Lung (tissue), 12 donors: ENCODE measurements around the gene ZDHHC7. TPM values are rescaled to one million over a fixed set of nuclear protein-coding genes. Genes with fewer than 3 reads are reported as not detected.

Experiments
- ATAC-seq: fragments of 200-7000 bp; cut with Tn5 transposase; one replicate; pipeline ENCODE4 v1.9.1; 2020; ENCODE audit warnings: moderate number of reproducible peaks; ENCODE audit not compliant: insufficient read depth, low FRiP score
- DNase-seq, 3 donors: peaks; one replicate each; pipeline ENCODE4 v3.0.0-alpha.2; 2013 to 2017
- H3K27ac ChIP-seq, 2 donors: one replicate each; pipeline ENCODE4 v1.5.1; 2013; ENCODE audit warnings: mild to moderate bottlenecking in 2 of 2, moderate library complexity in 2 of 2, control low read depth in 1 of 2, inconsistent platforms in 1 of 2, low read depth in 1 of 2, low read length in 1 of 2
- H3K27me3 ChIP-seq, 3 donors: one replicate each; pipeline ENCODE4 v1.5.1; 2013; ENCODE audit warnings: low read length in 2 of 3; ENCODE audit not compliant: control insufficient read depth in 3 of 3, insufficient read depth in 3 of 3
- H3K36me3 ChIP-seq, 4 donors: one replicate each; pipeline ENCODE4 v1.5.1; 2013; ENCODE audit warnings: low read length in 4 of 4, mild to moderate bottlenecking in 1 of 4, moderate library complexity in 1 of 4; ENCODE audit not compliant: control insufficient read depth in 4 of 4, insufficient read depth in 4 of 4
- H3K4me1 ChIP-seq, 5 donors: one replicate each; pipeline ENCODE4 v1.5.1; 2013; ENCODE audit warnings: low read length in 5 of 5, mild to moderate bottlenecking in 2 of 5, moderate library complexity in 1 of 5; ENCODE audit not compliant: control insufficient read depth in 5 of 5, insufficient read depth in 5 of 5
- H3K4me3 ChIP-seq: one replicate; pipeline ENCODE4 v1.5.1; 2013; ENCODE audit warnings: mild to moderate bottlenecking, control low read depth, moderate library complexity
- H3K9ac ChIP-seq, 2 donors: one replicate each; pipeline ENCODE4 v1.5.1; 2013; ENCODE audit warnings: low read length in 2 of 2, control low read depth in 1 of 2; ENCODE audit not compliant: insufficient read depth in 1 of 2
- H3K9me3 ChIP-seq, 4 donors: one replicate each; pipeline ENCODE4 v1.5.1; 2013; ENCODE audit warnings: low read length in 3 of 4, mild to moderate bottlenecking in 1 of 4, moderate library complexity in 1 of 4; ENCODE audit not compliant: control insufficient read depth in 4 of 4, insufficient read depth in 3 of 4
- WGBS, 2 donors: extraction: QIAGEN DNeasy Blood & Tissue Kit; methylation state at CpG; one replicate each; pipeline ENCODE4 v1.1.7; 2013; 5-methylcytosine and 5-hydroxymethylcytosine counted together
- polyA plus RNA-seq, 2 donors: library from polyadenylated mRNA; stranded (reverse); fragments of 200-250 nt; gene quantifications; one replicate each; pipeline ENCODE4 v1.2.1, GENCODE V29; 2013
- total RNA-seq, 2 donors: library from RNA; depleted of rRNA in 1 of 2; stranded (reverse); fragments of >200 nt in 1 of 2; gene quantifications; one replicate each; pipeline ENCODE4 v1.2.1, GENCODE V29; 2014 to 2021
- TF ChIP-seq, protein P1 (sequence below): IDR thresholded peaks from 2 replicates; pipeline ENCODE4 v1.5.1; 2012; ENCODE audit warnings: mild to moderate bottlenecking; ENCODE audit errors: control extremely low read depth, extremely low read depth
- donor health status: control.
- donor health status: control.
- donor health status: Bipolar disorder and iron deficiency.
- donor health status: healthy.
- donor health status: DM: yes; HTN: yes; CAD: no.

Gene ZDHHC7
- total and polyA plus RNA-seq, 4 donors = 23.6 to 61.1 (median 45.4) TPM

- no peak overlapping the region for H3K9ac ChIP-seq
- H3K9me3 ChIP-seq = no peaks in the 10 kb centered on the region
- DNase-seq = no peak
- TF ChIP-seq, protein P1, sequence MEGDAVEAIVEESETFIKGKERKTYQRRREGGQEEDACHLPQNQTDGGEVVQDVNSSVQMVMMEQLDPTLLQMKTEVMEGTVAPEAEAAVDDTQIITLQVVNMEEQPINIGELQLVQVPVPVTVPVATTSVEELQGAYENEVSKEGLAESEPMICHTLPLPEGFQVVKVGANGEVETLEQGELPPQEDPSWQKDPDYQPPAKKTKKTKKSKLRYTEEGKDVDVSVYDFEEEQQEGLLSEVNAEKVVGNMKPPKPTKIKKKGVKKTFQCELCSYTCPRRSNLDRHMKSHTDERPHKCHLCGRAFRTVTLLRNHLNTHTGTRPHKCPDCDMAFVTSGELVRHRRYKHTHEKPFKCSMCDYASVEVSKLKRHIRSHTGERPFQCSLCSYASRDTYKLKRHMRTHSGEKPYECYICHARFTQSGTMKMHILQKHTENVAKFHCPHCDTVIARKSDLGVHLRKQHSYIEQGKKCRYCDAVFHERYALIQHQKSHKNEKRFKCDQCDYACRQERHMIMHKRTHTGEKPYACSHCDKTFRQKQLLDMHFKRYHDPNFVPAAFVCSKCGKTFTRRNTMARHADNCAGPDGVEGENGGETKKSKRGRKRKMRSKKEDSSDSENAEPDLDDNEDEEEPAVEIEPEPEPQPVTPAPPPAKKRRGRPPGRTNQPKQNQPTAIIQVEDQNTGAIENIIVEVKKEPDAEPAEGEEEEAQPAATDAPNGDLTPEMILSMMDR = no peak
- H3K4me3 ChIP-seq = no peak overlapping the region
- ATAC-seq = no peak
- 78 to 94% methylated on average over 4 of the region's 4 CpGs for whole genome bisulfite sequencing, 2 donors
- peaks cover 0 to 35% (median 5%) of the 10 kb centered on the region in 5 donors for H3K4me1 ChIP-seq
- H3K27me3 ChIP-seq = no peaks in the 10 kb centered on the region
- no peak overlapping the region for H3K27ac ChIP-seq
- H3K36me3 ChIP-seq = no peaks in the 10 kb centered on the region
Observed at GRCh38 chr16:84931107-84931494, 80.2 kb downstream of the ZDHHC7 start.

DNA sequence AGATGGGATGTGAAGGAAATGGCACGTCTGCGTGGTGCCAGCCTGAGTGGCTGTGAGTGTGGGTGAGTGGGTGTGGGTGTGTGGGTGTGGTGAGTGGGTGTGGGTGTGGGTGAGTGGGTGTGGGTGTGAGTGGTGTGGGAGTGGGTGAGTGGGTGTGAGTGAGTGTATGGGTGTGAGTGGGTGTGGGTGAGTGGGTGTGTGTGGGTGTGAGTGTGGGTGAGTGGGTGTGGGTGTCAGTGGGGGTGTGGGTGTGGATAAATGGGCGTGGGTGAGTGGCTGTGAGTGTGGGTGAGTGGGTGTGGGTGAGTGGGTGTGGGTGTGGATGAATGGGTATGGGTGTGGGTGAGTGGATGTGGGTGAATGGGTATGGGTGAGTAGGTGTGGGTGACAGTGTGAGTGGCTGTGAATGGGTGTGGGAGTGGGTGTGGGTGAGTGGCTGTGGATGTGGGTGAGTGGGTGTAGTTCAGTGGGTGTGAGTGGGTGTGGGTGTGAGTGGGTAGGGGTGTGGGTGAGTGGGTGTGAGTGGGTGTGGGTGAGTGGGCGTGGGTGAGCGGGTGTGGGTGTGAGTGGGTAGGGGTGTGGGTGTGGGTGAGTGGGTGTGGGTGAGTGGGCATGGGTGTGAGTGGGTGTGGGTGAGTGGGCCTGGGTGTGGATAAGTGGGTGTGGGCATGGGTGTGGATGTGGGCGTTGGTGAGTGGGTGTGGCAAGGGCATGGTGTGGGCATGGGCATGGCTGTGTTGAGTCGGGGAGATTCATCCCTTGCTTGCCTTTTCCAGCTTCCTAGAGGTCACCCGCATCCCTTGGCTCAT, 80.8 kb downstream of the ZDHHC7 start:
- Histone ChIP-seq H3K27me3 (no peaks in the 10 kb centered on the region), H3K27ac (no peak overlapping the region), H3K36me3 (no peaks in the 10 kb centered on the region), H3K4me3 (no peak overlapping the region), H3K9me3 (no peaks in the 10 kb centered on the region), H3K9ac (no peak overlapping the region), H3K4me1 (peaks cover 0 to 35% (median 5%) of the 10 kb centered on the region in 5 donors)
- WGBS, 2 donors = 78 to 85% methylated on average over 8 of the region's 8 CpGs
- DNase-seq = no peak
- no peak for ATAC-seq
- TF ChIP-seq, protein P1 = no peak

DNA sequence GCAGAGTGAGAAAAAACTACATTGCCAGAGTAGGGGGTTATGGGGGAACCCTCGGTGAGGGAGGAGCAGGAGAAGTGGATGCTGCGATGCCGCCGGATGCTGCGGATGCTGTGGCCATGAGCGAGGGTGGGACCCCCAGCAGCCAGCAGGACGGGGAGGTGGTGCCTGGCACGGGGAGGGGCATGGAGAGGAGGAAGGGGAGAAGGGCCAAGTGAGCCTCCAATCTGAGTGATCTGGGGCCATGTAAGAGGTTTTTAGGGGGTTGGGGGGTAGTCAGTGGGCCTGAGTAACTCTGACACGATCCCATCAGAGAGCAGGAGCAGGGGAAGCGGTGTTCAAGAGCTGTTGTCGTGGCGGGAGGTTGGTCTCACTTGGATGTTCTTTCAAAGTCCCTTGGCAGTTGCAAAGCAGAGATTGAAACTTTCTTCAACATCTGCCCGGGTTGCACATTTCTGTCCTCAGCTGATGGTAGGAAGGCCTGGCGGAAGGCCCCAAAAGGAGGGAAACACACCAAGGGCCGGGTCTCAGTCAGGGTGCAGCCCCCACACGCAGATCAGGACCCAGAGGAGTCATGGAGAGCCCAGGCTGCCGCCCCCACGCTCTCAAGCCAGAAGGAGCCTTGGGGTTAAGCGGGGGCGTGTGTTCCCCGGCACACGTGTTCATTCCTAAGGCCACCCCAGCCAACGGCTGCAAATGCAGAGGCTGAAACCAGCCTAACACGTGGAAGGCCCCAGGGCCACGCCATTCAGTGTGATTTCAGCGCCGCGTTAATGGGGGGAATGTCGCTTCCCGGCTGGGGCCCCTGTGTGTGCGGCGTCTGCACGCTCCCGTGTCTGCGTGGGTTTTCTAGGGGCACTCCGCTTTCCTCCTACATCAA, 81.7 kb downstream of the ZDHHC7 start:
- Histone ChIP-seq H3K27me3 (no peaks in the 10 kb centered on the region), H3K9ac (no peak overlapping the region), H3K9me3 (no peaks in the 10 kb centered on the region), H3K4me3 (no peak overlapping the region), H3K4me1 (peaks cover 0 to 40% (median 7%) of the 10 kb centered on the region in 5 donors), H3K27ac (no peak overlapping the region), H3K36me3 (no peaks in the 10 kb centered on the region)
- 69 to 80% methylated on average over 36 of the region's 36 CpGs for WGBS, 2 donors
- DNase-seq (peak; percentile 41 to 64 (median 45)), ATAC-seq (no peak)
- TF ChIP-seq, protein P1 = no peak
